HG03025 (cell line): ENCODE results near the gene NOTCH1.

Experiments
- ATAC-seq: cut with Tn5 transposase; IDR thresholded peaks from one replicate; pipeline ENCODE4 v1.9.1; 2021; ENCODE audit warnings: mild to moderate bottlenecking, moderate library complexity; ENCODE audit not compliant: unreplicated experiment, low FRiP score

Gene NOTCH1

GRCh38 chr9:136549010-136549980, 3.4 kb upstream of the NOTCH1 start:
- ATAC-seq: no peak

DNA sequence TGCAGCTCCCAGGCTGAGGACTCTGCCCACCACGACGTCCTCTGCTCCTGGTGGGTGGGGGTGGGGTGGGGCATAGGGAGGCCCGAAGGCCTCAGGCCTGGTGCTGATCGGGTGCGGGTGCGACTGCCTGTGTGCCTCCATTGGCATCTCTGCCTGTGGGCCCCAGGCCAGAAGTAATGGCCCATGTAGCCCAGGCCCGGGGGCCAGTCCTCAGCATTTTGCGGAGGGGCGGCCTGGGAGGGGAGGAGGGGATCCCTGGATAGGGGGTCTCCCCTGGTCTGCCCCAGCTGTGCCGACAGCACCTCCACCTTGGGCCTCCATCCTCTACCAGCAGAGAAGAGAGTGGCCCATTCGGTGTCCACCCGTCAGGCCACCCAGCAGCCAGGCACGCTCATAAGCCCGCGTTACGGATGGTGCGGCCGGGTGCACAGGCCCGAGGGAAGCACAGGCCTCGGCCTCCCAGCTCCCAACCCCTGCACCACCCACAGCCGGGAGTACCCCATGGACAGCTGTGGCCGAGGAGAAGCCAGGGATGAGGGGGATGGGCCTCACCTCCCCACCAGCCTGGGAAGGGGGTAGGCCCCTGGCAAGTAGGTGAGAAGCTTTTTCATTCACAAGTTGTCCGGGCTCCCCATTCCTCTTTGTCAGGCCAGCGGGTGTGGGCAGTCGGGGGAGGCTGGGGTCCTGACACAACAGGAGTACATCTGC, 1.8 kb upstream of the NOTCH1 start:
- ATAC-seq: no peak

- no peak for ATAC-seq
Measured at GRCh38 chr9:136546697-136547501, 1.1 kb upstream of the NOTCH1 start.

DNA sequence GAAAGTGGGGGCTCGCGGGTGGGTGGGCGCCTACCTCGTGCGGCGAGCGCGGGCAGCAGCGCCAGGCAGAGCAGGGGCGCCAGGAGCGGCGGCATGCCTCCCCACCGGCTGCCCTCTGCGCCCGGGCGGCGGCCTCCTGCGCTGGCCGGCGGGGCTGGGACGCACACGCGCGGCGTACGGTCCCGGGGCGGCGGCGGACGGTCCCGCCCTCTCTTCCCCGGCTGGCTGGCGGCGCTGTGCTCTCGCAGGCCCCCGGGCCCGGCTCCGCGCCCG, 220 bp downstream of the NOTCH1 start:
- no peak for ATAC-seq

DNA sequence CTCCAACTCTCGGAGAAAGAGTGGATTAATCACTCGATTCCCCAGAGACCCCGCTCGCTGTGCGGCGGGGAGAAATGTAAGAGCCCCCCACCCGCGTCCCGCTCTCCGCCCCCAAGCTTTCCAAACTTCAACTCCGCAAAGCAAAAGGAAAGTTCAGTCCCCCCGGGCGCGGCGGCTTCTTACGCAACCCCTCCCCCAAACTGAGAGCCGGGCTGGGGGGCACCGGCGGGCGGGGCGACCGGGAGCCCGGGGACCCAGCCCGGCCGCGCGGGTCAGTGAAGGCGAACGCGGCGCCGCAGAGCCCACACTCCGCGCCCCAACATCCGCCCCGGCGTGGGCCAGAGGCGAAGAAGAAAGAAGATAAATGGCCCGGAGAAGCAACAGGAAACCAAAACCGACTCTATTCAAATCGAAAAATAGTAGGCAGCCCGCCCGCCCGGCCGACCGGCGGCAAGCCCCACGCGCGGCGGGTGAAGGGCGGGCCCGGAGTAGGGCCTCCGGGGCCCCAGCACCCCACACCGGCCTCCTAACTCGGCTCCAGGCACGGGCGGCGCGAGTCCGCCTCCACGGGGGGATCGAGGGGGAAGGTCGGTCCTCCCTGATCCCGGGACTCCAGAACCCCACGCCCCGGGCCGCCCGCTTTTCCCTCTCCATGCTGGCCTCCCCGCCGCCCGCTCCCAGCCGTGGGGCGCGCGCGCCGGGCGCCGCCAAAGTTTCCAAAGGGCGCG, 720 bp downstream of the NOTCH1 start:
- peak; percentile 30 for ATAC-seq

DNA sequence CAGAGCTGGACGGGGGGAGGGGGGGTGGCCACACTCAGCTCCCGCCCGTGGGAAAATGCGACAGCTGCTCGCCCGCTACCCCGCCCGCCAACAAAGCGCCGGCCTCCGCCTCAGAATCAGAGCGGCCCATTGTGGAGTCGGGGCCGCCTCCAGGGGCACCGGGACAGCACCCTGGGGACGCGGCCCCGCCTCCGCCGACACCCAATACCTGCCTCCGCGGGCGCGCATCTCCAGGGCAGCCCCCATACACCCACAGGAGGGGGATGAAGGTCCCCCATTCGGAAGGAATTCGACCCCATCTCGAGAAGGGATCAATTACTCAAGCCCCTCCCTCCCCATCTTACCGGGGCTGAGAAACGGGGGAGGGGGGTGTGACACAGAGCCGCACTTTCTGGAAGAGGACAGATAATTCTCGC, 1.3 kb downstream of the NOTCH1 start:
- ATAC-seq: no peak

DNA sequence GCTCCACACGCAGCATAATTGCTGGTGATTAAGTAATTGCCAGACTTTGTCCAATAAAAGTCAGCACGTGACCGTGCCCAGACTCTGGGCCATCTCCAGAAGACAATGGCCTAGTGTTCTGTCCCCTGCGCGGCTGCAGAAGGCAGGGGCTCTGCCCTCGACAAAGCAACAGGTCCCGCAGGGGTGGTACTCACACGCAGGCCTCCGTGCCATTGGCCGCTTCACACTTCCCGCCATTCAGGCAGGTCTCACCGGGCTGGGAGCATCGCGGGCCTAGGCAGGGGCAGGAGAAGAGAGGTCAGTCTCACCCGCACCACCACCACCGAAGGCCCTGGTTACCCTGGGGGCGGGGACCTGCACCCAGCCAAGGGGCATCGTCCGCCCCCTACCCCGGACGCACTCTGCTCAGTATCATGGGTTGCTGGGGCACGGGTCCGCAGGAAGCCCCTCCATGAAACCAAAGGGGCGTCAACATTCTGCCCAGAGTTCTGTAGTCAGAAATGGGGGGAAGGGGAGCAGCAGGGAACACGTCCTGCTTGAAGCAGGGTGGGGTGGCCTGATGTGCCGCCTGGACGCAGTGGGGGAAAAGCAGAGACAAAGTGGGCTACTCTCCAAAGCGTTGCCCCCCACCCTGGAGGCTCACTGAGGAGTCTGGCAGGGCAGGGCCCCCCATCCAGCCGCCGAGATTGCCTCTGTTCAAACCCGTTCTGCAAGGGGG, 1.9 kb downstream of the NOTCH1 start:
- ATAC-seq: no peak

DNA sequence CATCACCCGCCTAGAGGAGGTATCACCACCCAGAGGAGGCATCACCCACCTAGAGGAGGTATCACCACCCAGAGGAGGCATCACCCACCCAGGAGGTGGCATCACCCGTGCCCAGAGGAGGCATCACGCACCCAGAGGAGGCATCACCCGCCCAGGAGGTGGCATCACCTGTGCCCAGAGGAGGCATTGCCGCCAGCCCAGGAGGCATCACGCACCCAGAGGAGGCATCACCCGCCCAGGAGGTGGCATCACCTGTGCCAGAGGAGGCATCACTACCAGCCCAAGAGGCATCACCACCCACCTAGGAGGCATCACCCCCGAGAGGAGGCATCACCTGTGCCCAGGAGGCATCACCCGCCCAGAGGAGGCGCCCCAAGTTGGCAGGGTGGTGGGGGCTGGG, 2.6 kb downstream of the NOTCH1 start:
- ATAC-seq: no peak

DNA sequence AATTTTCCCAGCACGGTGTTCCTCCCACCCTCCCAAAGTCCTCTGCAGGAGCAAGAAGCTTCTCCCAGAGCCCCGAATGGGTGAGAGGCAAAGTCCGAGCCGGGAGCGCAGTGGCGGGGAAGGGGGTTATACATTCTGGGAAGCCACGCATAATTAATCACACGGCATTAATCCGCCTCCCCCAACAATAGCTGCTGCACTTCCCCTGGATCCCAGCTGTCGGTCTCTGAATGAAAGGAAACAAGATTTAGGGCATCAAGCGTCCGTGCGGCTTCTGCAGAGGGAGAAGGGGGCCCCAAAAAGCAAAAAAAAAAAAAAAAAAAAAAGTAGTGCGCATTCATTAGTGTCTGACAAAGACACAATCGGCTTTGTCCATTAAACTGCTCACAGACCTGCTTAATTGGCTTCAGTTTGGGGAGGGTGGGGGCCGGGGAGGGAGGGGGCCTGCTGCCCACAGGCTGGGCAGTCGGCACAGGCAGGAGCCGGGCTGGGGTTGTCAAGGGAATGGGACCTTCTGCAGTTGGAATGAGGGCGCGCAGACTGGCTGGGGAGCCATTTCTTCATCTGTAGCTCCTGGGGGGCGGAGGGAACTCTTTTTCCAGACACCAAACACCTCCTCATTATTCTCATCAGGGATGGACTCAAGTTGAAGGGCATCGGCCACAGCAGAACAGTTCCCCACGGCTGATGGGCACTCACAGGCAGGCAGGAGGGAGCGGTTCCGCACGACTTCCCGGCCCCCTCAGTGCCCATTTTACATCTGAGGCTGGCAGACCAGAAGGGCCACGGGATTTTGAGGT, 3.4 kb downstream of the NOTCH1 start:
- ATAC-seq: no peak

DNA sequence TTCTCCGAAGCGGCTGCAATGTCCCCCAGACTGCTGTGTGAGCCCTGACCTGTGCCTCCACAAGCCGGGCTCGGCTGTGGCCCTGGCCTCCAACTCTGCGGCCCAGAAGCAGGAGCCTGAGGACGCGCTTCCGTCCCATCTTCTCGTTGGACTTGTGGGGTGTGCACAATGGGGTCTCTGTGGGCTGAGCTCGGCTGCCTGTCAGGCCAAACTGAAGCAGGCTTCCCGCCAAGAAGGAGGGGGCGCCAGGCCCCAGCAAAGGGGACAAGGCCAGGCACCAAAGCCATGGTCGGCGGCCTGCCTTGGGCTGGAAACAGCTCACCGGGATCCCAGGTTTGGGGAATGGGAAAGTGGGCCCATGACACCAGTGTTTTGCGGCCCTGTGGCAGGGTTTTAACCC, 4.1 kb downstream of the NOTCH1 start:
- no peak for ATAC-seq

DNA sequence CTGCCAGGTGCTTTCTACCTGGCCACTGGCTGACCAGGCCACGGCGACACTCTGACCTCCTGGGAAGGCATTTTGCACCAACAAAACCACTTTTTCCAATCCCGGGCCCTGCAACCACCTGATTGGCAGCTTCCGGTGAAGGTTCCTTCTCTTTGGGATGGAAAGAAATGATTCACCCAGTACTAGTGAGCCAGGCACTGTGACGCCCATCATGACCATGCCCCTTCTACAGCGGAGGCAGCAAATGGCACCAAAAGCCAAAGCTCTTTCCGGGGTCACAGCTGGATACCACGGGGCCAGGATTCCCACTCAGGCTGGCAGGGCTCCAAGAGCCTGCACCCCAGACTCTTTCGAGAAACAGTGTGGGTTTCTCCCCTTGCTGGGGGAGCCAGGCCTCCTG, 4.7 kb downstream of the NOTCH1 start:
- no peak for ATAC-seq

GRCh38 chr9:136539427-136540421, 6.1 kb downstream of the NOTCH1 start:
- ATAC-seq: no peak

- no peak for ATAC-seq
Measured at GRCh38 chr9:136538599-136539426, 7.0 kb downstream of the NOTCH1 start.

GRCh38 chr9:136537896-136538598, 7.8 kb downstream of the NOTCH1 start:
- ATAC-seq: no peak

DNA sequence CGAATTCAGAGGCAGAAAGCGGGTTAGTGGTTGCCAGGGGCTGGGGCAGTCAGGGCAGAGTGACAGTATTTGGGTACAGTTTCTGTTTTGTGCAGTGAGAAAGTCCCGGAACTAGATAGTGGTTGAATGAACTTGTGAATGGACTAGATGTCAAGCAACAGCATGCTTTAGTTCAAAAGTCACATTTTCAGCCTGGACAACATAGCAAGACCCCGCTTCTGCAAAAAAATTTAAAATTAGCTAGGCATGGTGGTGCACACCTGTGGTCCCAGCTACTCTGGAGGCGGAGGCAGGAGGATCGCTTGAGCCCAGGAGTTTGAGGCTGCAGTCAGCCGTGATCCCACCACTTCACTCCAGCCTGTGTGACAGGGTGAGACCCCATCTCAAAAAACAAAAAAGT, 8.4 kb downstream of the NOTCH1 start:
- no peak for ATAC-seq

GRCh38 chr9:136536721-136537241, 9.1 kb downstream of the NOTCH1 start:
- ATAC-seq: no peak
